GM12891 (cell line): ENCODE results near the gene CFAP58.

Experiments used
- POLR2A ChIP-seq: IDR thresholded peaks from 2 replicates; pipeline ENCODE4 v1.6.1; 2011; ENCODE audit warnings: low read depth, low read length, control low read depth
- POLR2AphosphoS5 ChIP-seq: IDR thresholded peaks from 2 replicates; pipeline ENCODE4 v1.6.1; 2011; ENCODE audit warnings: low read depth, low read length, control low read depth
- SPI1 ChIP-seq: IDR thresholded peaks from 2 replicates; pipeline ENCODE4 v1.6.1; 2011; ENCODE audit warnings: low read depth, low read length, control low read depth
- TAF1 ChIP-seq: IDR thresholded peaks from 2 replicates; pipeline ENCODE4 v1.6.1; 2011; ENCODE audit warnings: low read depth, low read length, control low read depth

- no peak for TF ChIP-seq POLR2A
- TF ChIP-seq POLR2AphosphoS5, result no peak
- peak; percentile 54 for TF ChIP-seq SPI1
- TF ChIP-seq TAF1, result no peak
Measured at GRCh38 chr10:104347295-104348045, 6.2 kb upstream of the CFAP58 start.
